Spleen (tissue), 11 donors: ENCODE results near the gene CRYL1. TPM values are rescaled to one million over a fixed set of nuclear protein-coding genes. Genes with fewer than 3 reads are reported as not detected.

Experiments used
- DNase-seq: peaks from one replicate; pipeline ENCODE4 v3.0.0-alpha.2; 2020
- H3K27ac ChIP-seq, 8 donors: fragments of 200-600 bp; sonication (generic) in 7 of 8; 1 replicate in 4 of 8; 2 replicates in 4 of 8; pipeline versions ENCODE4 v1.5.0 to v1.8.0; 2016 to 2021; ENCODE audit warnings: inconsistent platforms in 4 of 8, mild to moderate bottlenecking in 4 of 8, moderate library complexity in 1 of 8
- H3K27me3 ChIP-seq, 7 donors: fragments of 200-600 bp; sonication (generic) in 6 of 7; replicated peaks in 1 of 7; 1 replicate in 4 of 7; 2 replicates in 3 of 7; pipeline versions ENCODE4 v1.5.0 to v1.8.0; 2016 to 2021; ENCODE audit warnings: inconsistent platforms in 3 of 7, mild to moderate bottlenecking in 1 of 7
- H3K36me3 ChIP-seq, 6 donors: fragments of 200-600 bp; sonication (generic) in 5 of 6; 1 replicate in 4 of 6; 2 replicates in 2 of 6; pipeline versions ENCODE4 v1.5.0 to v1.8.0; 2016 to 2021; ENCODE audit warnings: inconsistent platforms in 2 of 6
- H3K4me1 ChIP-seq, 6 donors: fragments of 200-600 bp; sonication (generic) in 5 of 6; 1 replicate in 3 of 6; 2 replicates in 3 of 6; pipeline versions ENCODE4 v1.5.0 to v1.8.0; 2016 to 2021; ENCODE audit warnings: inconsistent platforms in 3 of 6
- H3K4me3 ChIP-seq, 8 donors: fragments of 200-600 bp; sonication (generic) in 7 of 8; 1 replicate in 4 of 8; 2 replicates in 4 of 8; pipeline versions ENCODE4 v1.5.0 to v1.8.0; 2016 to 2021; ENCODE audit warnings: inconsistent platforms in 4 of 8, mild to moderate bottlenecking in 4 of 8, moderate library complexity in 2 of 8
- H3K9me3 ChIP-seq, 8 donors: fragments of 200-600 bp; sonication (generic) in 7 of 8; 1 replicate in 4 of 8; 2 replicates in 4 of 8; pipeline versions ENCODE4 v1.5.0 to v1.8.0; 2016 to 2021; ENCODE audit warnings: inconsistent platforms in 4 of 8
- POLR2A ChIP-seq, 3 donors: fragments of 450-650 bp; IDR thresholded peaks; one replicate each; pipeline ENCODE4 v1.5.1; 2017; ENCODE audit warnings: antibody characterized with exemption in 3 of 3, mild to moderate bottlenecking in 1 of 3
- POLR2AphosphoS5 ChIP-seq, 3 donors: sonication (generic); formaldehyde crosslinking; IDR thresholded peaks; one replicate each; pipeline ENCODE4 v1.5.1; 2017; ENCODE audit warnings: antibody characterized with exemption in 3 of 3
- WGBS, 5 donors: extraction: QIAGEN DNeasy Blood & Tissue Kit in 3 of 5; methylation state at CpG; one replicate each; pipeline versions ENCODE4 v1.1.5 to v1.1.7; 2013 to 2018; 5-methylcytosine and 5-hydroxymethylcytosine counted together
- intact Hi-C: fragments of 100-400 bp; cut with DNase I; formaldehyde crosslinking; loops from one replicate; pipeline ENCODE4 v1.15.0; 2023; ENCODE audit warnings: low total_unique reads
- polyA plus RNA-seq, 3 donors: library from polyadenylated mRNA; stranded (reverse); fragments of 200-250 nt; gene quantifications; one replicate each; pipeline ENCODE4 v1.2.1, GENCODE V29; 2013
- total RNA-seq, 7 donors: library from RNA; depleted of rRNA in 3 of 7; stranded (reverse); fragments of >200 nt in 3 of 7; fragmentation: NEBNext Ultra II Directional in 4 of 7; extraction: Animal tissue kit (Norgen Biotek cat#: 25700) in 4 of 7; gene quantifications; one replicate each; pipeline versions ENCODE4 v1.1.0 to v1.2.1, GENCODE V29; 2016 to 2021
- TF ChIP-seq, protein P1 (sequence below), 11 experiments: fragments of 200-600 bp in 7 of 11; fragments of 450-650 bp in 4 of 11; sonication (generic) in 4 of 11; IDR thresholded peaks in 8 of 11; conservative IDR thresholded peaks in 3 of 11; 1 replicate in 7 of 11; 2 replicates in 4 of 11; pipeline versions ENCODE4 v1.4.0 to v1.8.0; 2016 to 2021; ENCODE audit warnings: antibody characterized with exemption in 11 of 11, inconsistent platforms in 4 of 11, mild to moderate bottlenecking in 1 of 11
- donor health status: healthy with polysubstance abuse.
- donor health status: DM: no; HTN: no; CAD: no; lungs with moderate emphysema.
- donor health status: DM: no; HTN: no; CAD: no.
- donor health status: Bipolar disorder and iron deficiency.
- donor health status: healthy.
- donor health status: DM: no; HTN: no; CAD: no.
- donor health status: DM: yes; HTN: yes; CAD: no.

The CRYL1 gene
- total and polyA plus RNA-seq, 10 donors, result 13.5 to 46.5 (median 29.0) TPM

DNA sequence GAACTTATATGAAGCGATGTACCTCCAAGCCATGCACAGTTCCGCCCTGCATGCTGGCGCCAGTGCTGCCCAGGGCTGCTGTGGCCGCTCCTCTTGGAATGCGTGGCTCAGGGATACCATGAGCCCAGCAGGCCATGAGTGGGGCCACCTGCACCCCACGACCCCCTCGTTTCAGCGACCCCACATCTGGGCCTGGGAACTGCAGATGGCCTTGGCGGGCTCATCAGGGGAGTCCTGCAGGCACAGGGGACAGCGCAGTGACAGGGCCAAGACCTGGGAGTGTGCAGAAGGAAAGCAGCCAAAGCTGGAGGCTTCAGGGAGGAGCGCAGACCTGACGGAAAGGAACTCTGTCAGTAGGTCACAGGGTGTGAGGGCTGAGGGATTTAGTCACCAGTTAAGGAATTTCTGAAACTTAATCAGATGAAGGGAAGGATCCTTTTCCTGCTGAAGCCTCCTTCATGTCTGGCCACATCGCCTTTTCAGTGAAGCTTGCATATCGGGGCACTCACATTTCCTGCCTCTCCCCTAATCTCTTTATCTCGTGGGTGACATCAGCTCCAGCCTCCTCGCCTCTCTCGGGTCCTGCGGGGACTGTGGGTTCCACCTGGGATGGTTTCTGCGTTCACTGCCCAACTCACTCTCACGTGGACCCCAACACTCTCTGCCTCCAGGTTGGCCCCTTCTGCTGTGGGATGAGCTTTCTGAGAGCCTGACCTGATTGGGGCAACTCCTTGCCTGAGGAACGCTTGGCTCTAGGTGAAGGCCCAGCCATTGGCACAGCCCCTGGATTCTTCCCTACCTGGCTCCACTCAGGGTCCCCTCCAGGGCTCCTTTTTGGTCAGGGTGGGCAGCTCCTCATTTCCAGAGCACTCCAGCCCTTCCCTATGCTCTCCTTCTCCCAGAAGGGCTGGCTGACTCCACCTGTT is 123.5 kb downstream of the CRYL1 start:
- H3K27ac ChIP-seq, result no peak overlapping the region
- 71 to 77% (median 72%) methylated on average over 20 to 21 of the region's 21 CpGs for WGBS, 5 donors
- intact Hi-C loops, result no loop called here
- H3K27me3 ChIP-seq, result no peaks in the 10 kb centered on the region
- no peak for DNase-seq
- no peaks in the 10 kb centered on the region for H3K4me1 ChIP-seq
- H3K4me3 ChIP-seq, result no peak overlapping the region
- TF ChIP-seq, protein P1, sequence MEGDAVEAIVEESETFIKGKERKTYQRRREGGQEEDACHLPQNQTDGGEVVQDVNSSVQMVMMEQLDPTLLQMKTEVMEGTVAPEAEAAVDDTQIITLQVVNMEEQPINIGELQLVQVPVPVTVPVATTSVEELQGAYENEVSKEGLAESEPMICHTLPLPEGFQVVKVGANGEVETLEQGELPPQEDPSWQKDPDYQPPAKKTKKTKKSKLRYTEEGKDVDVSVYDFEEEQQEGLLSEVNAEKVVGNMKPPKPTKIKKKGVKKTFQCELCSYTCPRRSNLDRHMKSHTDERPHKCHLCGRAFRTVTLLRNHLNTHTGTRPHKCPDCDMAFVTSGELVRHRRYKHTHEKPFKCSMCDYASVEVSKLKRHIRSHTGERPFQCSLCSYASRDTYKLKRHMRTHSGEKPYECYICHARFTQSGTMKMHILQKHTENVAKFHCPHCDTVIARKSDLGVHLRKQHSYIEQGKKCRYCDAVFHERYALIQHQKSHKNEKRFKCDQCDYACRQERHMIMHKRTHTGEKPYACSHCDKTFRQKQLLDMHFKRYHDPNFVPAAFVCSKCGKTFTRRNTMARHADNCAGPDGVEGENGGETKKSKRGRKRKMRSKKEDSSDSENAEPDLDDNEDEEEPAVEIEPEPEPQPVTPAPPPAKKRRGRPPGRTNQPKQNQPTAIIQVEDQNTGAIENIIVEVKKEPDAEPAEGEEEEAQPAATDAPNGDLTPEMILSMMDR (IDR thresholded peaks at IDR 0.05 in 8 of 11, conservative IDR thresholded peaks at IDR 0.05 in 3 of 11), result no peak
- TF ChIP-seq POLR2A (IDR thresholded peaks at IDR 0.05), result no peak
- no peak for TF ChIP-seq POLR2AphosphoS5 (IDR thresholded peaks at IDR 0.05)
- H3K36me3 ChIP-seq, result peaks cover 0 to 38% (median 1%) of the 10 kb centered on the region in 6 donors
- no peaks in the 10 kb centered on the region for H3K9me3 ChIP-seq

DNA sequence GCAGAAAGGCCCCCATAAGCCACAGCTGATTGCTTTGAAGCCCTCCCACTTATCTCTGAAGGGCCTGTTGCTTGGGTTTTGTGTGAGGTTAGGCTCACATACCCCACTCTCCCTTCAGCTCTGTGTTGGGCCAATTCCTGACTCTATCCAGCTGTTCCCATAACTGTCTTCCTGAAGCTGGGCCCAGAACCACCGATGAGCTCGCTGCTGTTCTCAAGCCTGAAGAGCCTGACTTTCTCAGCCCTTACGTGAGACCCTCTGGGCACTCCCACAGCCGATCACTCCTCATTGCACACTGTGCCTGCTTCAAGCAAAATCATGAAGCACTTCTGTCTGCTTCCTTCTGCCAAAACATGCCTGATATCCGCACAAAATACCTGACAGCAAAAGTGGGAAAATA is 124.1 kb downstream of the CRYL1 start:
- TF ChIP-seq POLR2AphosphoS5 (IDR thresholded peaks at IDR 0.05), result no peak
- TF ChIP-seq, protein P1 (IDR thresholded peaks at IDR 0.05 in 8 of 11, conservative IDR thresholded peaks at IDR 0.05 in 3 of 11), result no peak
- TF ChIP-seq POLR2A (IDR thresholded peaks at IDR 0.05), result no peak
- intact Hi-C loops, result no loop called here
- Histone ChIP-seq H3K36me3 (peaks cover 0 to 38% (median 1%) of the 10 kb centered on the region in 6 donors), H3K4me3 (no peak overlapping the region), H3K9me3 (no peaks in the 10 kb centered on the region), H3K27ac (no peak overlapping the region), H3K4me1 (no peaks in the 10 kb centered on the region), H3K27me3 (no peaks in the 10 kb centered on the region)
- no peak for DNase-seq
- 91 to 94% (median 92%) methylated on average over 5 of the region's 5 CpGs for WGBS, 5 donors

- Histone ChIP-seq H3K27me3 (no peaks in the 10 kb centered on the region), H3K4me3 (no peak overlapping the region), H3K4me1 (no peaks in the 10 kb centered on the region), H3K36me3 (peaks cover 0 to 35% (median 1%) of the 10 kb centered on the region in 6 donors), H3K9me3 (no peaks in the 10 kb centered on the region), H3K27ac (no peak overlapping the region)
- intact Hi-C loops, result no loop called here
- TF ChIP-seq POLR2A (IDR thresholded peaks at IDR 0.05) (no peak), POLR2AphosphoS5 (IDR thresholded peaks at IDR 0.05) (no peak)
- TF ChIP-seq, protein P1 (IDR thresholded peaks at IDR 0.05 in 8 of 11, conservative IDR thresholded peaks at IDR 0.05 in 3 of 11), result no peak
- WGBS, 5 donors, result 49 to 62% (median 61%) methylated on average over 7 of the region's 7 CpGs
- DNase-seq, result no peak
These were observed 124.9 kb downstream of the CRYL1 start for GRCh38 chr13:20400774-20401173.

DNA sequence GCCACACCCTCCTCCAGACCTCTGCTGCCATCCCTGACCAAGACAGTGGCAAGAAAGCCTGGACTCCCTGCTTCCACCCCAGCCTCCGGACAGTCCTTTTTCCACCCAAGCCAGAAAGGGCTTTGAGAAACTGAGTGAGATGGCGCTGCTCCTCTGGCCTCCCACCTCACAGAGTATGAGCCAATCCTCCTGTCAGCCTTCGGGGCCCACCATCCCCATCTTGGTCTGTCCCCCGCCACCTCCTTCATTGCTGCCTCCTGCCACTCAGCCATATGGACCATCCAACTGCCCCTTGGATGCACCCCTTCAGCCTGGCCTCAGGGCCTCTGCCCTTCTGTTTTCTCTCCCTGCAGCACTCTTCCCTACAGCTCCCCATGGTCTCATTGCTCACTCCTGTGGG is 125.7 kb downstream of the CRYL1 start:
- no peaks in the 10 kb centered on the region for H3K9me3 ChIP-seq
- TF ChIP-seq, protein P1 (IDR thresholded peaks at IDR 0.05 in 8 of 11, conservative IDR thresholded peaks at IDR 0.05 in 3 of 11), result no peak
- TF ChIP-seq POLR2AphosphoS5 (IDR thresholded peaks at IDR 0.05), result no peak
- TF ChIP-seq POLR2A (IDR thresholded peaks at IDR 0.05), result no peak
- intact Hi-C loops, result no loop called here
- no peak for DNase-seq
- H3K4me3 ChIP-seq, result no peak overlapping the region
- no peaks in the 10 kb centered on the region for H3K27me3 ChIP-seq
- no peak overlapping the region for H3K27ac ChIP-seq
- H3K36me3 ChIP-seq, result peaks cover 0 to 29% (median 1%) of the 10 kb centered on the region in 6 donors
- 92 to 100% (median 95%) methylated on average over 4 of the region's 4 CpGs for WGBS, 5 donors
- H3K4me1 ChIP-seq, result no peaks in the 10 kb centered on the region
